H1 (cell line): ENCODE measurements around the gene OSBP2. TPM values are rescaled to one million over a fixed set of nuclear protein-coding genes. Genes with fewer than 3 reads are reported as not detected.

ENCODE experiments used
- ATF2 ChIP-seq: IDR thresholded peaks from 2 replicates; pipeline ENCODE4 v1.6.1; 2012; ENCODE audit warnings: low read length, inconsistent platforms
- CBX8 ChIP-seq: fragments of 300-800, 300-1000 bp; sonication (generic); IDR thresholded peaks from 2 replicates; pipeline ENCODE4 v1.7.1; 2016; ENCODE audit warnings: low read depth, low read length, borderline replicate concordance
- CHD7 ChIP-seq: fragments of 300-600 bp; sonication (generic); IDR thresholded peaks from 2 replicates; pipeline ENCODE4 v1.7.1; 2012; ENCODE audit warnings: low read length, moderate library complexity, mild to moderate bottlenecking, inconsistent platforms; ENCODE audit not compliant: insufficient replicate concordance
- SRF ChIP-seq: IDR thresholded peaks from 2 replicates; pipeline ENCODE4 v1.6.1; 2011; ENCODE audit warnings: mild to moderate bottlenecking, low read depth, low read length, moderate library complexity
- polyA plus RNA-seq, 7 experiments: library from polyadenylated mRNA; depleted of rRNA in 3 of 7; stranded (reverse) in 5 of 7; unstranded in 2 of 7; fragments of >200 nt in 5 of 7; fragments of 200-250 nt in 2 of 7; gene quantifications; 1 replicate in 5 of 7; 2 replicates in 1 of 7; 4 replicates in 1 of 7; pipeline versions ENCODE4 v1.2.1 to v1.2.3, GENCODE V29; 2011 to 2013; ENCODE audit warnings: missing spikeins in 2 of 7, mixed read lengths in 2 of 7
- total RNA-seq: library from RNA; stranded (reverse); fragmentation: NEBNext Ultra II Directional; extraction: Animal tissue kit (Norgen Biotek cat#: 25700); gene quantifications from 2 replicates; pipeline ENCODE4 v1.2.1, GENCODE V29; 2021

OSBP2 gene
- total and polyA plus RNA-seq, 2 of the 8 experiments (the other 6 are each of a cell fraction or from before 2014, with no cell fraction given), result 3.4 to 3.7 TPM

GRCh38 chr22:30654361-30654760, 40.3 kb upstream of the OSBP2 start (continued):
- TF ChIP-seq CHD7 (no peak), ATF2 (no peak), SRF (no peak), CBX8 (no peak)
- TF ChIP-seq, all 59 proteins: peak for 0
